ENCODE results near the gene CRAMP1.

Gene CRAMP1

GRCh38 chr16:1596516-1596915 is 15.6 kb upstream of the CRAMP1 start:
- no peak overlapping the region for H3K4me3 ChIP-seq (ENCODE audit: low read depth, low read length)
- TF ChIP-seq CTCF (IDR thresholded peaks at IDR 0.05; ENCODE audit: control insufficient read depth, extremely low read depth, insufficient read depth) = no peak
- DNase-seq (ENCODE audit: low read depth) = no peak

DNA sequence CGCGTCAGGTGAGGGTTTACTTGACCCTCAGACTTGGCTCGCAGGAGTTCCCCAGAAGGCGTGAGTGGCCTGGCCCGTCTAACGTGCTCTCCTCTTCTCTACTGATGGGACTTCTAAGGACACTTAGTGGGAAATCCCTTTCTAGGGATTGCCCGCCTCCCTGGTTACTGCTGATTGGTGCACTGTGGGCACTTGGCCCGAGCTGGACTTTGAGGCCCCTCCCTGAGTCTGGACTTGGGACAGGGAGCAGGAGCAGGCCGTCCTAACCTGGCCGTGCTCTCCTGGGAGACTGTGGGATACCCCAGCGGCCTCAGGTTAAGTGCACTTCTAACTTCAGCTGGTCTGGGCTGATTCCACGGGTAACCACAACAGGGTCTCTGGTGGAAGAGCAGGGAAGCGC is 15.0 kb upstream of the CRAMP1 start:
- no peak for TF ChIP-seq CTCF (IDR thresholded peaks at IDR 0.05; ENCODE audit: control insufficient read depth, extremely low read depth, insufficient read depth)
- no peak for DNase-seq (ENCODE audit: low read depth)
- no peak overlapping the region for H3K4me3 ChIP-seq (ENCODE audit: low read depth, low read length)

DNA sequence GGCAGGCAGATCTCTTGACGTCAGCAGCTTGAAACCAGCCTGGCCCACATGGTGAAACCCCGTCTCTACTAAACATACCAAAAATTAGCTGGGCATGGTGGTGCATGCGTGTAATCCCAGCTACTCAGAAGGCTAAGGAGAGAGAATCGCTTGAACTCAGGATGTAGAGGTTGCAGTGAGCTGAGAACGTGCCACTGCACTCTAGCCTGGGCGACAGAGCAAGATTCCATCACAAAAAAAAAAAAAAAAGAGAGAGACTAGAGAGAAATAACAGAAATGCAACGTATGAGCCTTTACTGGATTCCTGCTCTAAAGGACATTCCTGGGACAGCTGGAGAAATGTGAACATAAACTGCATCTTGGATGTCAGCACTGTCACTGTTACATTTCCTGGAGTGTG is 11.1 kb upstream of the CRAMP1 start:
- TF ChIP-seq CTCF (IDR thresholded peaks at IDR 0.05; ENCODE audit: control insufficient read depth, extremely low read depth, insufficient read depth) = no peak
- no peak for DNase-seq (ENCODE audit: low read depth)
- no peak overlapping the region for H3K4me3 ChIP-seq (ENCODE audit: low read depth, low read length)

DNA sequence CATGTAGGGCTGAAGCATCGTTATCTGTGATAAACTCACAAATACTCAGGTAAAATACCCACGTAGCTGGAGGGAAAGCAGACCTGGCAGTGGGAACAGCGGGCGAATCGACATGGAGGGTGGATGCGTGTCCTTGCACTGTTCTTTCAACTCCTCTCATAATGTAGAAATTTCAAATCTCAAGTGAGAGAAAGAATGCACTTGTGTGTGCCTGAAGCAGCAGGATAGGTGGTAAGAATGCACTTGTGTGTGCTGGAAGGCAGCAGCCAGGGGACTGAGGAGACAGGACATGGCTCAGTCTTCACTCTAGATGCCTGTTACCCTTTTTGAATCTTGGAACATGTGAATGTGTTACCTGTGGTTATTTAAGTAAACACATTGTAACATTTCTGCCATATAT is 10.7 kb upstream of the CRAMP1 start:
- DNase-seq (ENCODE audit: low read depth) = no peak
- TF ChIP-seq CTCF (IDR thresholded peaks at IDR 0.05; ENCODE audit: control insufficient read depth, extremely low read depth, insufficient read depth) = no peak
- H3K4me3 ChIP-seq (ENCODE audit: low read depth, low read length) = no peak overlapping the region

DNA sequence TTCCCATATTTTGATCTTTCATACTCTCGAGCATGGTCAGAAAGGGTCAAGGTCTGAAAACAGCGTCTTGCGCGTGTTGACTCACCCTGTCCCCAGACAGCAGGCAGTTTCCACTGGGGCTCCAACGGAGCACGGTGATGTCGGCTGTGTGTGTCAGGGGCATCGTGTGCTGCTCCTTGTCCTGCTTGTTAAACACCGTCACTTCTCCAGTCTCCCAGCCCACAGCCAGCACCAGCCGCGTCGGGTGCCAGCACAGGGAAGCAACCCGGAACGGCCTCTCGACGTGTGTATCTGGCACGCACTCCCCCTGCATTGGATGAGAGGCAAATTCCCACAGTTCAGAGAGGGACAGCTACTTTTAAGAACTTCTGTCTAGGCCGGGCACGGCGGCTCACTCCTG is 9.9 kb upstream of the CRAMP1 start:
- no peak for TF ChIP-seq CTCF (IDR thresholded peaks at IDR 0.05; ENCODE audit: control insufficient read depth, extremely low read depth, insufficient read depth)
- no peak for DNase-seq (ENCODE audit: low read depth)
- no peak overlapping the region for H3K4me3 ChIP-seq (ENCODE audit: low read depth, low read length)

DNA sequence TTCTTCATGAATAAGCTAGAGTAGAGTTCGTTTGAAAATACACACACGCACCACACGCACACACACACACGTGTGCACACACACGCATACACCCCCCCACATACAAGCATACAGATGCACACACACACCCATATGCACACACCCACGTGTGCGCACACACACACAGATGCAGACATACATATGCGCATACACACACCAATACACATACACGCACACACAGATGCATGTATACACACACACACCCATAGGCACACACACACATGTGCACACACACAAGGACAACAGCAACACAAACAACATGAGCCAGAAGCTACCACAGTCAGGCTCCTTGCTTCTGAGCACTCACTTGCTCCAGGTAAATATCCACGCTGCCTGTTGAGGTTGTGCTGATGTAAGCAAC is 5.4 kb upstream of the CRAMP1 start:
- TF ChIP-seq CTCF (IDR thresholded peaks at IDR 0.05; ENCODE audit: control insufficient read depth, extremely low read depth, insufficient read depth) = no peak
- no peak overlapping the region for H3K4me3 ChIP-seq (ENCODE audit: low read depth, low read length)

GRCh38 chr16:1607971-1608370 is 4.2 kb upstream of the CRAMP1 start:
- no peak overlapping the region for H3K4me3 ChIP-seq (ENCODE audit: low read depth, low read length)
- DNase-seq (ENCODE audit: low read depth) = no peak
- no peak for TF ChIP-seq CTCF (IDR thresholded peaks at IDR 0.05; ENCODE audit: control insufficient read depth, extremely low read depth, insufficient read depth)

More for the DNA sequence above, 5.4 kb upstream of the CRAMP1 start:
- DNase-seq (ENCODE audit: low read depth) = no peak

All from LNCaP clone FGC (cell line).